Endodermal cell (in vitro differentiated cells): ENCODE results near the gene SECISBP2L. TPM values are rescaled to one million over a fixed set of nuclear protein-coding genes. Genes with fewer than 3 reads are reported as not detected.

Experiments
- DNase-seq: peaks from one replicate; pipeline ENCODE4 v3.0.0-alpha.2; 2017
- H3K27ac ChIP-seq: 2 replicates; pipeline ENCODE4 v1.5.1; 2013; ENCODE audit warnings: mild to moderate bottlenecking, low read depth, low read length, moderate library complexity
- H3K27me3 ChIP-seq: 2 replicates; pipeline ENCODE4 v1.6.1; 2013; ENCODE audit warnings: mild to moderate bottlenecking, low read length, moderate library complexity; ENCODE audit not compliant: insufficient read depth, control insufficient read depth, poor library complexity, severe bottlenecking
- H3K36me3 ChIP-seq: 2 replicates; pipeline ENCODE4 v1.7.0; 2013; ENCODE audit warnings: mild to moderate bottlenecking, low read length, moderate library complexity; ENCODE audit not compliant: control insufficient read depth, insufficient read depth
- H3K4me1 ChIP-seq: one replicate; pipeline ENCODE4 v1.7.0; 2013; ENCODE audit warnings: low read length; ENCODE audit not compliant: control insufficient read depth, insufficient read depth
- H3K4me3 ChIP-seq: 2 replicates; pipeline ENCODE4 v1.5.1; 2013; ENCODE audit warnings: mild to moderate bottlenecking, low read length, moderate library complexity
- H3K9ac ChIP-seq: 2 replicates; pipeline ENCODE4 v1.6.1; 2013; ENCODE audit warnings: mild to moderate bottlenecking, low read length, moderate library complexity; ENCODE audit not compliant: poor library complexity, severe bottlenecking; ENCODE audit errors: extremely low read depth
- H3K9me3 ChIP-seq: 2 replicates; pipeline ENCODE4 v1.6.1; 2013; ENCODE audit warnings: mild to moderate bottlenecking, low read length, moderate library complexity; ENCODE audit not compliant: control insufficient read depth
- H3K27ac Mint-ChIP-seq: 2 replicates; pipeline ENCODE4 v1.8.0; 2020; ENCODE audit warnings: mixed read lengths
- H3K27me3 Mint-ChIP-seq: 2 replicates; pipeline ENCODE4 v1.8.0; 2021; ENCODE audit warnings: mild to moderate bottlenecking, mixed read lengths; ENCODE audit not compliant: insufficient read depth
- H3K36me3 Mint-ChIP-seq: 2 replicates; pipeline ENCODE4 v1.8.0; 2020; ENCODE audit warnings: low read depth, mixed read lengths
- H3K4me1 Mint-ChIP-seq: 2 replicates; pipeline ENCODE4 v1.8.0; 2020; ENCODE audit warnings: mixed read lengths
- H3K4me3 Mint-ChIP-seq: 2 replicates; pipeline ENCODE4 v1.8.0; 2020; ENCODE audit warnings: mild to moderate bottlenecking, moderate library complexity, mixed read lengths
- H3K9me3 Mint-ChIP-seq: 2 replicates; pipeline ENCODE4 v1.8.0; 2020; ENCODE audit warnings: mild to moderate bottlenecking, mixed read lengths
- WGBS, 2 experiments: methylation state at CpG; one replicate each; pipeline versions ENCODE4 v1.1.5 to v1.1.7; 2013; ENCODE audit warnings: missing lambda C conversion rate in 2 of 2, mixed read lengths in 1 of 2; ENCODE audit not compliant: insufficient coverage in 1 of 2, insufficient read length in 1 of 2; 5-methylcytosine and 5-hydroxymethylcytosine counted together
- total RNA-seq, 2 donors: library from RNA; stranded (reverse); fragmentation: NEBNext Ultra II Directional in 1 of 2; extraction: Animal tissue kit (Norgen Biotek cat#: 25700) in 1 of 2; gene quantifications; 2 replicates in 1 of 2; 3 replicates in 1 of 2; pipeline ENCODE4 v1.2.1, GENCODE V29; 2021
- TF ChIP-seq, protein P1 (sequence below): fragments of 200-600 bp; sonication (generic); conservative IDR thresholded peaks from 2 replicates; pipeline ENCODE4 v1.5.0; 2021; ENCODE audit warnings: antibody characterized with exemption, mild to moderate bottlenecking

The SECISBP2L gene
- total RNA-seq, 2 donors from 2014 or later: 49.4 to 51.0 TPM

DNA sequence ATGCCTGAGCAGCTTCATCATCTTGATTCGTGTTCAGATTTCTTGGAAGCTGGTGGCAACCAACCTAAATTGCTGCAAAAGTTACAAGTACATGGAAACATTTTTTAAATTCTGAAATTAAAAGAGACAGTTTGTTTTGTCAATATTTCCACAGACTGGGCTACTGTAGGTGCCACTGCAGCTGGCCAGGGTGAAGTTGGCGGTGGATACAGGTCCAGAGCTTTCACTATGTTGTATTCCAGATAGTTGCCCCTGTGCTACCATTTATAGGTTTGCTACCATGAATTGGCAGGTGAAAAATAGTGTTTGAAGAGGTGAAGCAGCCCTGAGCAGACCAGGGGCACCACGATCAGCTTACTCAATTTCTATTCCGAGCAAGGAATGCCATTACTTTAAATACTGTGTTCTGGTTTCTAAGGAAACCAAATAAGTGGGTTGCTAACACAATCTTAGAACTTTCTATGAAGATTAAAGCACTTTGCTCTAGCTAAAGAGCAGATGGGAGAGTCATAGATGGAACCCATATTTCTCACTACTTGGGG lies 61.4 kb downstream of the SECISBP2L start:
- DNase-seq: no peak
- no peaks in the 10 kb centered on the region for H3K27me3 ChIP-seq
- no peaks in the 10 kb centered on the region for H3K4me1 Mint-ChIP-seq
- peaks cover 3% of the 10 kb centered on the region for H3K27me3 Mint-ChIP-seq
- H3K9me3 ChIP-seq: no peaks in the 10 kb centered on the region
- H3K27ac ChIP-seq: no peak overlapping the region
- peaks cover 5% of the 10 kb centered on the region for H3K36me3 Mint-ChIP-seq
- no peaks in the 10 kb centered on the region for H3K4me1 ChIP-seq
- no peak overlapping the region for H3K27ac Mint-ChIP-seq
- H3K9ac ChIP-seq: no peak overlapping the region
- peaks cover 4% of the 10 kb centered on the region for H3K36me3 ChIP-seq
- H3K4me3 Mint-ChIP-seq: no peak overlapping the region
- TF ChIP-seq, protein P1, sequence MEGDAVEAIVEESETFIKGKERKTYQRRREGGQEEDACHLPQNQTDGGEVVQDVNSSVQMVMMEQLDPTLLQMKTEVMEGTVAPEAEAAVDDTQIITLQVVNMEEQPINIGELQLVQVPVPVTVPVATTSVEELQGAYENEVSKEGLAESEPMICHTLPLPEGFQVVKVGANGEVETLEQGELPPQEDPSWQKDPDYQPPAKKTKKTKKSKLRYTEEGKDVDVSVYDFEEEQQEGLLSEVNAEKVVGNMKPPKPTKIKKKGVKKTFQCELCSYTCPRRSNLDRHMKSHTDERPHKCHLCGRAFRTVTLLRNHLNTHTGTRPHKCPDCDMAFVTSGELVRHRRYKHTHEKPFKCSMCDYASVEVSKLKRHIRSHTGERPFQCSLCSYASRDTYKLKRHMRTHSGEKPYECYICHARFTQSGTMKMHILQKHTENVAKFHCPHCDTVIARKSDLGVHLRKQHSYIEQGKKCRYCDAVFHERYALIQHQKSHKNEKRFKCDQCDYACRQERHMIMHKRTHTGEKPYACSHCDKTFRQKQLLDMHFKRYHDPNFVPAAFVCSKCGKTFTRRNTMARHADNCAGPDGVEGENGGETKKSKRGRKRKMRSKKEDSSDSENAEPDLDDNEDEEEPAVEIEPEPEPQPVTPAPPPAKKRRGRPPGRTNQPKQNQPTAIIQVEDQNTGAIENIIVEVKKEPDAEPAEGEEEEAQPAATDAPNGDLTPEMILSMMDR: no peak
- no peaks in the 10 kb centered on the region for H3K9me3 Mint-ChIP-seq
- WGBS, 2 experiments: 93 to 95% methylated on average over 3 to 4 of the region's 4 CpGs
- H3K4me3 ChIP-seq: no peak overlapping the region

DNA sequence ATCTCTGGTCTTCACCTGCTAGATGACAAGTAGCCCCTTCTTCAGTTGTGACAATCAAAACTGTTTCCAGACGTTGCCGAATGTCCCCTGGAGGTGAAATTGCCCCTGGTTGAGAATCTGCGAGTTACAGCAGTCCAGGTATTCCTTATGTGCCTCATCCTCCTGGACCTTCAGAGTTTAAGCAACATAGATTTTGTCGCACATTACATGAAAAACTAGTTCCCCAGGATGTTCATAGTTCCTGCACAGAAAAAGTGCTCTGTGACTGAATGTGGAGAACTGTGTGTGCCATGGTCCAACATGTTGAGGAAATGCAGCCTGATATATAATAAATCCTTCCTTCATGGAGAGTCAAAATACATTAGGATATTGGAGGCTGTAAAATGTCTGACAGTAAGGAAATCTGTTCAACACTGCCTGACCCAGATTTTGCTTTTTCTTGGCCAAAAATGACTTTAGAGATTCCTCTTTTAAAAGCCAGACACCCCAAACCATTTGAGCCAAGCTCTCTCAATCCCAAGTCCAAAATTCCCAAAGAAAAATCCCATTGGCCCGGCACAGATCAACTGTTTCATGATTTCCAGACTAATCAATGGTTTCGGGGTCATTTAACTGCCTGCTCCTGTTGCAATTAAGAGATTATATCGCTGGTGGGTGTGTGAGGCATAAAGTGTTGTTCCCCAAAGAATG lies 62.1 kb downstream of the SECISBP2L start:
- peaks cover 3% of the 10 kb centered on the region for H3K36me3 ChIP-seq
- H3K9me3 ChIP-seq: no peaks in the 10 kb centered on the region
- DNase-seq: no peak
- H3K4me3 Mint-ChIP-seq: no peak overlapping the region
- no peaks in the 10 kb centered on the region for H3K4me1 ChIP-seq
- 88 to 100% methylated on average over 3 to 6 of the region's 7 CpGs for WGBS, 2 experiments
- no peak overlapping the region for H3K27ac ChIP-seq
- H3K4me1 Mint-ChIP-seq: no peaks in the 10 kb centered on the region
- peaks cover 5% of the 10 kb centered on the region for H3K36me3 Mint-ChIP-seq
- H3K9ac ChIP-seq: no peak overlapping the region
- H3K27ac Mint-ChIP-seq: no peak overlapping the region
- no peaks in the 10 kb centered on the region for H3K9me3 Mint-ChIP-seq
- no peak overlapping the region for H3K4me3 ChIP-seq
- TF ChIP-seq, protein P1: no peak
- no peaks in the 10 kb centered on the region for H3K27me3 ChIP-seq
- peaks cover 3% of the 10 kb centered on the region for H3K27me3 Mint-ChIP-seq

DNA sequence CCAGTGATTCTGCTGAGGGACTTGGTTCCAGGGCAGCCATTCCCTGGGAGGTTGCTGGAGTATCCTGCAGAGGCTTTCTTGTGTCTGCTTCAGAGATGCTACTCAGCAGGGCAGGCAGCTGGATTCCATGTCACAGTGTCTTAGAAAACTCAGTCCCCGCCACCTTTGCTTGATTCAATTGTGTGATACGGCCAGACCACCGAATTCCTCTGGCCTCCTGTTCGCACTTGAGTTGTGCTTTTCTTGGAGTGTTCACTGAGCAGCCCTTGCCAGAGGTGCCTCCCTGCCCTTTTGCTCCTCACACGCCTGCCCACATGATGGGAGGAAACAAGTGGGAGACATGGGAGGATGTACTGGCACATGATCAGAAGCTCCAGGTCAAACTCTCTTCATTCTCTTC lies 62.9 kb downstream of the SECISBP2L start:
- Histone ChIP-seq H3K4me3 (no peak overlapping the region), H3K4me1 (no peaks in the 10 kb centered on the region), H3K27ac (no peak overlapping the region), H3K9me3 (no peaks in the 10 kb centered on the region), H3K36me3 (peaks cover 3% of the 10 kb centered on the region), H3K9ac (no peak overlapping the region), H3K27me3 (no peaks in the 10 kb centered on the region)
- Mint-ChIP-seq H3K9me3 (no peaks in the 10 kb centered on the region), H3K4me1 (no peaks in the 10 kb centered on the region), H3K27me3 (peaks cover 3% of the 10 kb centered on the region), H3K4me3 (no peak overlapping the region), H3K27ac (no peak overlapping the region), H3K36me3 (peaks cover 2% of the 10 kb centered on the region)
- no peak for DNase-seq
- 86 to 93% methylated on average over 3 to 5 of the region's 5 CpGs for WGBS, 2 experiments
- TF ChIP-seq, protein P1: no peak
